Activated CD8-positive, alpha-beta memory T cell treated with anti-CD3 and anti-CD28 coated beads, Interleukin-2, amount 50 U/mL, for 1 hour (primary cell): ENCODE measurements around the gene REEP2.

Experiments
- DNase-seq: peaks from one replicate; pipeline ENCODE4 v3.0.0-alpha.2; 2020; ENCODE audit errors: extremely low read depth

The REEP2 gene

GRCh38 chr5:138448481-138449398 lies 9.9 kb downstream of the REEP2 start:
- DNase-seq, result no peak

GRCh38 chr5:138449501-138450239 lies 10.8 kb downstream of the REEP2 start:
- no peak for DNase-seq

DNA sequence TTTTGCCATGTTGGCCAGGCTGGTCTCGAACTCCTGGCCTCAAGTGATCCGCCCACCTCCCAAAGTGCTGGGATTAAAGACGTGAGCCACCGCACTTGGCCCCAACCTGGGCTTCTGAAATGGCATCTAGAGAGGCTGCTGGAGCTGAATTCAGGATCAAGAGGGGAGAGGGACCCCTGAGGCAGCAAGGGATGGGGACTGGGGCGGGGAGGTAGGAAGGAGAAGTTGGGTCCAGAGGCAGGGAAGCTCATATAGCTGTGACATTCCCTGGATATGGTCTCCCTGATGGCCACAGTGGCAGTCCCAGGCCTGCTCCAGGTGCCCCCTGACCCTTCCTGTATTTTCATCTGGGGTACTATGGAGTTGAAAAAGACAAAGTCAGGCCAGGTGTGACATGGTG lies 12.1 kb downstream of the REEP2 start:
- no peak for DNase-seq

DNA sequence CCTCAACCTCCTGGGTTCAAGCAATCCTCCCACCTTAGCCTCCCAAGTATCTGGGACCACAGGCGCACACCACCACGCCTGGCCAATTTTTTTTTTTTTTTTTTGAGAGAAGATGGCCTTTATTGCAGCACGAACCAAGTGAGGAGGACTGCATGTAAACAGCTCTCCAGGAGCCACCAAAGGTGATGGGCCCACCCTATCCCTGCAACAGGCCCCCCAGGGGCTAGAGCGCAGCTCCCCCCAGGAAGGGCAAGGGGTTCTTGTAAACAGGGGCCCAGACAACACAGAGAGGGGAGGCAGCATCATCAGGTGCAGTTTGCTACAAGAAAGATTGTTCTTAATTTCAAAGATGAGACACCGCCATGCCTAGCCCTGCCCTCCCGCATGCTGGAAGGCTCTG lies 13.9 kb downstream of the REEP2 start:
- DNase-seq, result no peak

GRCh38 chr5:138453590-138453989 lies 14.7 kb downstream of the REEP2 start:
- DNase-seq, result no peak

DNA sequence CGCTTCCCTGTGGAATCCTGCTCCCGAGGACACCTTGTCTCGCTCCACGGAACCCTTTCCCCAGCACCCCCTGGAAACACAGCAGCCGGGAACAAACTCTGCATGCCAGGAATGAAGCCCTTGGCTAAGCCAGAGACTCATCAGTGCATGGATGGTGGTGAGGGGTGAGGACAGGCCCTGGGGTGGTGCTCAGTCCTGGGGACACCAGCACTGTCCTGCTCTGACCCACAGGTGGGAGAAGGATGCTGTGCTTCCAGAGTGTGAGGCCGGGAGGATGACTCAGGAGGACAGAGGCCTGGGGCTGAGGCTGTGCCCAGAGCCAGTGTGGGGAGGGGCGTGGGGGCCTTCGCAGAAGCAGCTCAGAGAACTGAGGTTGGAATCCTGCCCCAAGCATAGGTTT lies 15.3 kb downstream of the REEP2 start:
- no peak for DNase-seq

GRCh38 chr5:138455232-138455930 lies 16.5 kb downstream of the REEP2 start:
- no peak for DNase-seq

DNA sequence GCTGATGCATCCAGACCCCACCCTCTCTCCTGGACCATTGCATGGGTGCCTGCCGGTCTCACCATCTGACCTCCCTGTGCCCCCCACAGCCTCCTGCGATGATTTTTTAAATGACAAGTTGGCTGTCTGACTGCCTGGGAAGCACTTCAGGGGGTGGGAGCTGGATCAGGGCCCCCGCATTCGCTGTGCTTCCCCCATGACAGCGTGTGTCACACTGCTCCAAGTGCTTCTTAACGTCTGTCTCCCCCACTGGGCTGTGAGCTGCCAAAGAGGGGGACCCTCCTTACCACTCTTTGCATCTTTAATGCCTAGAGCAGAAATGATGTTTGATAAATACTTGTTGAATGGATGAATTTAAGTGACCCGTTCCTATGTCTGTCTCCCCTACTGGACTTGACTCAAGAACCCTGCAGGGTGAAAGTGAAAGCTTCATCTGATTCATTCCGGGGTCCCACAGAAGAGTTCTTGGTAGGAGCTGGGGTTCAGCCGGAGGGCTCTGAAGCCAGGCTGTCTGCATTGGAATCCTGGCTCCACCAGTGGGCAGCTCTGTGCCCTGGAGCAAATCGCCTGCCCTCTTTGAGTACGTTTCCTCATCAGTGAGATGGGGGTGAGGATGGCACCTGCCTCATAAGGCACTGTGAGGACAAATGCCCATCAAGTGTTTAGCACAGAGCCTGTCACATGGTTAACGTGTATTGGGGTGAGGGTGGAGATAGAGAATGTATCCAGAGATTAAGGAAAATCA lies 18.8 kb downstream of the REEP2 start:
- DNase-seq, result no peak

- DNase-seq, result no peak
Observed at GRCh38 chr5:138458384-138458783, 19.5 kb downstream of the REEP2 start.

DNA sequence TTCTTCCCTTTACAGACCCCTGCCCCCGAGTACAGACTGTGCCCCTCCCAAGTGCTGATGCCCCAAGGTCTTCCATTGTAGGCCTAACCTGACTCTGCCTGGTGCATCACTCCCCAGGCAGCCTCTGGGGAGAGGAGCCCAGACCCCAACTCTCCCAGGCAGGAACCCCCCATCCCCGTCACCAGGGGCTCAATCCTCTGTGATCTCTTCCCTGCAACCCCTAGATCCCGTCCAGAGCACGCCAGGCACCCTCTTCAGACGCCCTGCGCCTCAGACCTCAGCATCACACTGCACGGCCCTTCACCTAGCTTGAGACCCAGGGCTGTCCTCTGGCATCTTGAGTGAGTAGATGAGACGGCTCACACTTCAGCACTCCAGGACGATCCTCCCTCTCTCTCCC lies 20.0 kb downstream of the REEP2 start:
- DNase-seq, result no peak

- peak; percentile 82 for DNase-seq
Observed at GRCh38 chr5:138459311-138459933, 20.6 kb downstream of the REEP2 start.

- no peak for DNase-seq
Observed at GRCh38 chr5:138460032-138460693, 21.3 kb downstream of the REEP2 start.

- no peak for DNase-seq
Observed at GRCh38 chr5:138461343-138462125, 22.7 kb downstream of the REEP2 start.

DNA sequence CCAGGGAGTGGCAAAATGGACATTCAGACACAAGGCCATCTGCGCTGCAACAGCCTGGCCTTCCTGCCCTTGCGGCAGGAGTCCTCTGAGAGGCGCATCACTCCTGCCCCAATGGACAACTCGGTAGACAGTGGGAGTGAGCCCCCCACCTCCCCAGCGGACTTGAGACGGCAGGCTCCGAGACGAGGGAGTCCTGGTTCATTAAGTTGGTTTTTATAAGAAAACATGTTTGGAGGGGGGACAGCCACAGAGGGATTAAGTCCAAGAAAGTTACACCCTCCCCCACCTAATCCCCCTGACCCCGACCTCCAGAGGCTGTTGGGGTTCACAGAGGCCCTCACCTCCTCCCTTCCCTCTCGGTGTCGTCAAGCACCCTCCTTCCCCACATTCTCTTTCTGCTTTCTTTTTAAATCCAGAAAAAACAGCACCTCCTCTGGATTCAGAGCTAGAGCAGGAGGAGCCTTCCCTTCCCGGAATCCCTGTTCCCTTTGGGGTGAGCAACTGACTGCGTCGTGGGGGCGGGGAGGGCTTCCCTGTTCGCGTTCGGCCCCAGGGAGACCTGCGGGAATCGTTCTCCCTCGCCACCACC lies 24.7 kb downstream of the REEP2 start:
- DNase-seq, result no peak

DNA sequence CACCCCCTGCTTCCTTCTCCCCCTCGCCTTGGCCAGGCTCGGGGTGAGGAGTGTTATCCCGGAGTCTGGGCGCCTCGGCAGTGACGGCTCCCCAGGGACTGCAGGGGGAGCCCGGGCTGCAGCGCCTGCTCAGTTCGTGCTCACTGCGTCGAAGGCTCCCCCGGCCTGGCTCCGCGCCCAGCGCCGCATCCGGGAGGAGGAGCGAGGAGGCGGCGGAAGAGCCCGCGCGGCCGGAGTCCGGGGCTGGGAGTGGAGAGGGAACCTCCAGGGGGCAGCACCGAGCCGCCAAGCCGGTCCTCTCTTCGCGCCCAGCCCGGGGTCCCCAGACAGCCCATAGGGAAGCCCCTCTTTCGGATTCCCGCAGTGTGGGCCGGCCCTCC lies 25.1 kb downstream of the REEP2 start:
- peak; percentile 72 for DNase-seq

- peak; percentile 94 for DNase-seq
Observed at GRCh38 chr5:138464388-138465260, 25.8 kb downstream of the REEP2 start.

DNA sequence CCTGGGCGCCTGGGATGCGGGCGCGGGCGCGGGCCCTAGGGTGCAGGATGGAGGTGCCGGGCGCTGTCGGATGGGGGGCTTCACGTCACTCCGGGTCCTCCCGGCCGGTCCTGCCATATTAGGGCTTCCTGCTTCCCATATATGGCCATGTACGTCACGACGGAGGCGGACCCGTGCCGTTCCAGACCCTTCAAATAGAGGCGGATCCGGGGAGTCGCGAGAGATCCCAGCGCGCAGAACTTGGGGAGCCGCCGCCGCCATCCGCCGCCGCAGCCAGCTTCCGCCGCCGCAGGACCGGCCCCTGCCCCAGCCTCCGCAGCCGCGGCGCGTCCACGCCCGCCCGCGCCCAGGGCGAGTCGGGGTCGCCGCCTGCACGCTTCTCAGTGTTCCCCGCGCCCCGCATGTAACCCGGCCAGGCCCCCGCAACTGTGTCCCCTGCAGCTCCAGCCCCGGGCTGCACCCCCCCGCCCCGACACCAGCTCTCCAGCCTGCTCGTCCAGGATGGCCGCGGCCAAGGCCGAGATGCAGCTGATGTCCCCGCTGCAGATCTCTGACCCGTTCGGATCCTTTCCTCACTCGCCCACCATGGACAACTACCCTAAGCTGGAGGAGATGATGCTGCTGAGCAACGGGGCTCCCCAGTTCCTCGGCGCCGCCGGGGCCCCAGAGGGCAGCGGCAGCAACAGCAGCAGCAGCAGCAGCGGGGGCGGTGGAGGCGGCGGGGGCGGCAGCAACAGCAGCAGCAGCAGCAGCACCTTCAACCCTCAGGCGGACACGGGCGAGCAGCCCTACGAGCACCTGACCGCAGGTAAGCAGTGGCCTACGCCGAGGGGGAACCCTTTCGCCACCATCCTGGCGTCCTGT lies 26.6 kb downstream of the REEP2 start, which contains the start of gene EGR1:
Gene EGR1, plus strand, starts transcription at position 219 of the 864 bp plus-strand sequence. Its CDS starts 283 bp downstream, at position 502.
- DNase-seq, result peak; percentile 96
